Hematopoietic multipotent progenitor cell treated with erythropoietin and hydrocortisone succinate and interleukin-3 and kit ligand, for 6 days (in vitro differentiated cells): ENCODE data around the gene AKT1.
"Not testable (repeated sequence)": the region's sequence is repeated elsewhere in the genome, so short reads cannot be mapped to it uniquely, and the experiment has no call there.

Experiments used
- DNase-seq: peaks from one replicate; pipeline ENCODE4 v3.0.0-alpha.2; 2015

AKT1 gene

DNA sequence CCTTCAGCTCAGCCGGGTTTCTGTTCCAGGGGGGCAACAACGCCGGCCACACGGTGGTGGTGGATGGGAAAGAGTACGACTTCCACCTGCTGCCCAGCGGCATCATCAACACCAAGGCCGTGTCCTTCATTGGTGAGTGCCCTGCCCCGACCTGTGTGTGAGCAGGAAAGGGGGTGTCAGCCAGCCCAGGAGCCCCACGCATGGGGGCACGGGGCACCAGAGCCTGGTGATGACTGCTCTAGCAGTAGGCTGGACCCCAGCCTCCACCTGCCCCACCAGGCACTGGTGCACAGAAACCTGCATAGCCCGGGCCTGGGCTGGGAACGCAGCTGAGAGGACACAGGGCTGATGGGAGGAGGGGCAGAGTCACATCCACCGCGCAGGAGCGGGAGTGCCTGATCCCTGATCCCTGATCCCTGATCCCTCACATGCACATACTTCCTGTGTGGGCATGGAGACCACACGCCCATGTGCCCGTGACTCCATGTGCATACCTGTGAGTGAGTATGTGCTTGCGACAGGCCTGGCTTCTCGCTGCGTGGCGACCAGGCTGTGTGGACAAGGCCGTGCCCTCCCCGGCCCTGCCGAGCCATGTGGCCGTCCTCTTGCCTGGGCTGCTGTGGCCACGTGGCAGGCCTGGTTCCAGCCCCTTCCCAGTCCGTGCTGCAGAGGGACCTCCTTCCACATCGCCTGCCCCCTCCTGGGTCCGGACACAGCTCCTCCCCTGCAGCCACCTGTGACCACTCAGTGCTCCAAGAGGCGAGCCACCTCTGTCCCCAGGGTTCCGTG lies 60.4 kb downstream of the AKT1 start:
- no peak for DNase-seq

DNA sequence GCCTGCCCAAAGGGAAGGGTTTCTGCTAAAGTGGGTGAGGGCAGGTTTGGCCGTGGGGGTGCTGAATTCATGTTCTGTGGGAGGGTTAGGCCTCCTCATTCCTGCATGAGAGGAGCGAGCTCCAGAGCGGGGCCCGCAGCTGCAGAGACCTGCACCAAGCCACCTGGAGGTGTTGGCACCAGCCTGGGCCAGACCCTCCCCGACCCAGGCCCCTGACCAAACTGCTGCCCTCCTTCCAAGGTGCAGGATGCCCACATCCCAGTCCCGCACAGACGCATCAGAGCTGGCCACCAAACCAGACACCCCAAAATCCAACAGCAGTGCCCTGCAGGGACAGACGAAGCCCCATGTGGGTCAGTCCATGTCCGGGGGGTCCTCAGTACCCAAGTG lies 61.0 kb downstream of the AKT1 start:
- DNase-seq = no peak

DNA sequence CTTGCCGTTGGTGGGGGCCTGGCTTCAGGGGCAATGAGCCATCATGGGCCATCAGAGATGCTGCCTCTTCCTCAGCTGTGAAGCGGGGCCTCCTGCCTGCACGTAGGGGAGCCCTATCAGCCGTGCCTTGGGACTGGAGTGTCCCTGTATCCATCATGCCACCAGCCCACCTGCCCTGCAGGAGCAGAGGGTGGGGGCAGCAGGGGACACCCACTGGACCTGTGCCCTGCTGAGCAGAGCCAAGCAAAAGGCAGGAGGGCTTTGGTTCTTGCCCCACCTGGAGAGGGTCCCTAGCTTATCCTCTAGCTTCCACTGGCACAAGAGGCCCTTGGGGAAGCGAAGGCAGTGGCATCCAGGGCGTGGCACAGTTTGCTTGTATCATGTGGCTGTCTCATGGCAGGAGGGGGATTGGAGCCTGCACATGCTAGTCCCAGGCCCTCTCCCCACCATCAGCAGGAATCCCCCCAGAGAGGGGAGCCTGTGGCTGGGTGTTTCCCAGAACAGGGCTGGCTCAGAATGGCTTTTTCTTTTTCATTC lies 61.4 kb downstream of the AKT1 start:
- DNase-seq = no peak

- no peak for DNase-seq
Measured at GRCh38 chr14:104732931-104733681, 62.4 kb downstream of the AKT1 start.

DNA sequence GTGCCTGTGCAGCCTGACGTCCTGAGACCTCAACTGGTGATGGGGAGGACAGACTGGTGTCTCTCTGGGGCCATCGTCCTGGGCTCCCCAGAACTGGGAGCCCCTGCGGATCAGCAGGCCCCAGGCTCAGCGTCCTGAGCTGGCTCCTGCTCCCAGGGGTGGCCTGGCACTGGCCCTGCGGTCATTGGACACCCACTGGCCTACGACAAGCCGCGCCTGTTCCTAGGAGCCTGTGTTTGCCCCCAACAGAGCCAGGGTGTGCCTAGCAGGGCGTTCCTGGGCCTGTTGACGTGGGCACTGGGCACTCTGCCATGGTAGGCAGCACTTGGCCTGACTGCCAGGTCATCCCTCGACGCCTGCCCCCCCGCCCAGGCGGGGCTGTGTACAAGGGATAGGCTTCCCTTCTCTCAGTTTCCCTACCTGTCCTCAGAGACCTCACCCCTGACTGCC lies 63.2 kb downstream of the AKT1 start:
- peak; percentile 67 for DNase-seq

DNA sequence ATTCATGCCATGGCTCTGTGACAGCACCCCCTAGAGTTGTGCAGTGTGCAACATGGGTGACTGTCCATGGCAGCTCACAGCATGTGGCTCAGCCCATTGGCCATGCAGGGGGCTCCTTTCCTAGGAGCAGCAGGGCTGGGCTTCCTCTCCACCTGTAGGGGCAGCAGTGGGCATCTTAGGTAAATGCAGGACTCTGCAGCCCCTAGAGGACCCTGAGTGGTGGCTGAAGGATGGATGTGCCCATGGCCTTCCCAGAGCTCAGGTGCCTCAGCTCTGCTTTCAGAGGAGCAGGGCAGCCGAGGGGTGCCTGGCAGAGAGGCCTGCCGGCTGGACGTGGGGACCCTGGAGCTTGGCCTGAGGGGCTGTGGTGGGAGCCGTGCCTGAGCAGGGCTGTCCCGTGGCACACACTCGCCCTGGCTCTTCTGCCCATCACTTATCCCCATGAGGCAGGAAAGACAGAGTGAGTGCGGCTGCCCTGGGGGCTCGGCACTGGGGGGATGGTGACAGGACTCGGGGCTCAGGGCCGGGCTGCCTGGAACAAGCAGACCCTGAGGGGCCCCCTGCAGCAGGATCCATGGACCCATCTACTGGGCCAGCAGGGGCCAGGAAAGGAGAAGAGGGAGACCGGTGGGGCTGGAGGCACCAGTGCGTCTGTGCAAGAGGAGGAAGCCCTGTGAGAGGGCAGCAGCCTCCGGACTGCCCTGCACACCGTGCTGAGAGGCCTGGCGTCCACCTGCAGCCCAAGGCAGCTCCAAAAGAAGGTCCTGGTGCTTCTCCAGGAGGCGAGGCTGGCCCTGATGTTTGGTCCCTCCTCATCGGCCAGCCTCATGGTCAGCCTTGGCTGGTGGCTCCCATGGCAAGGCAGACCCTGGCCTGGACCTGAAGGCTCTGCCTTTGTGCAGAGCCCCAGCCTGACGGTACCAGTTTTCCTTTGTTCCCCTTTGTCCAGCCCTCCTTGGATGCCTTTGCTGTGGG lies 63.9 kb downstream of the AKT1 start:
- peak; percentile 48 for DNase-seq

- no peak for DNase-seq
Measured at GRCh38 chr14:104730487-104730886, 65.1 kb downstream of the AKT1 start.

GRCh38 chr14:104729835-104730181 lies 65.7 kb downstream of the AKT1 start:
- no peak for DNase-seq

- DNase-seq = not testable (repeated sequence)
Measured at GRCh38 chr14:104729176-104729834, 66.2 kb downstream of the AKT1 start.

DNA sequence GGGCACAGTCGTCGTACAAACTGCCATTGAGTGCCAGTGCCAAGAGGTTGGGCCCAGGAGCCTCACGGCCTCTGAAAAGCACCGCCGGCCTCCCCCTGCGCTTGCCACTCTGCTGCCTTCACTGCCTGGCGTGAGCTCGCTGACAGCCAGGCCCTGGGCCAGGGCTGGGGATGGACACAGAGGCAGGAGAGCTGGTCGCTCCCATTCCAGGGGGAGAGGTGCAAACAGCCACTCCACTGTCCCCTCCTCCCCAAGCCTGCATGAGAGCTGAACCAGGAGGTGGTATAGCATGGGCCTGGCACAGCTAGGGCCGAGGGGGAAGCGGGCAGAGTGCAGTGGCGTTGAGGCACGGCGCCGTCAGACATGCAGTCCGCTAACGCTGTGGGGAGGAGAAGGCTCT lies 66.9 kb downstream of the AKT1 start:
- no peak for DNase-seq

DNA sequence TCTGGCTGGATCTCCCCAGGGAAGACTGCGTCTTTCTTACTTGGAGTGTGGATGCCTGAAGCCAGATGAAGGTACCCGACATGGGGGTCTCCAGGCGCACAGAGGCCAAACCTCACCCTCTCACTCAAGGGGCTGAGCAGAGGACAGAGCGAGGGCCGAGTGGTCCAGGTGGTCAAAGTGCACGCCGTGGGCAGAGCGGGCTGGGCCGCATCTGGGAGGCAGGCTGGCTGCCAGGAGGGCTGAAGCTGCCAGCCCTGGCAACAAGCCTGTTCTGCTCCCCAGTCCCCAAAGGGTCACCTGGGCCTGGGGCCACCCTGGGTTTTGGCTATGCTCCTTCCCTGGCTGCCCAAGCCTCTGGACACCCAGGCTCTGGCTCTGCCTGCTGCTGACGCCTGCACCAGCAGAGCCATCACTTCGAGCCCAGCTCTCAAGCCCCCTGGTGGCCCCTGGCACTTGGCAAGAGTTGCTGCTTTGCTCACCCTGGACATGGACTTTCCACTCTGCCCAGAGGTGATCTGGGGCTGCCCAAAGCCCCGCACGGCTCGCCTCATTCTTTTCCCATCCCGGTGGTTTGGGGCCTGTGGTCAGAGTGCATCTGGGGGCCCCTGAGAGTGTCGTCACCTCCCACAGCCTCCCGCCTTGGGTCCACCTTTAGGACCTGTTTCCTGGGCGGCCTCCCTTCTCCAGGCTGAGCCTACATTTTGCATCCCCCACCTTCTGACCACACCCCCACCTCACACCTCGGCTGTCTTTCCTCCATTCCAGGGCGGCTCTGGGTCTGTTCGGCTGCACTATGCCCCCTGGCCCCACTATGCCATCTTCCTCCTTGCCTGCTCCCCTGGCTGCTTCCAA lies 68.7 kb downstream of the AKT1 start:
- no peak for DNase-seq

- no peak for DNase-seq
Measured at GRCh38 chr14:104725772-104726548, 69.6 kb downstream of the AKT1 start.

- DNase-seq = peak; percentile 57
Measured at GRCh38 chr14:104724981-104725771, 70.4 kb downstream of the AKT1 start.

GRCh38 chr14:104724407-104724980 lies 71.1 kb downstream of the AKT1 start:
- no peak for DNase-seq

DNA sequence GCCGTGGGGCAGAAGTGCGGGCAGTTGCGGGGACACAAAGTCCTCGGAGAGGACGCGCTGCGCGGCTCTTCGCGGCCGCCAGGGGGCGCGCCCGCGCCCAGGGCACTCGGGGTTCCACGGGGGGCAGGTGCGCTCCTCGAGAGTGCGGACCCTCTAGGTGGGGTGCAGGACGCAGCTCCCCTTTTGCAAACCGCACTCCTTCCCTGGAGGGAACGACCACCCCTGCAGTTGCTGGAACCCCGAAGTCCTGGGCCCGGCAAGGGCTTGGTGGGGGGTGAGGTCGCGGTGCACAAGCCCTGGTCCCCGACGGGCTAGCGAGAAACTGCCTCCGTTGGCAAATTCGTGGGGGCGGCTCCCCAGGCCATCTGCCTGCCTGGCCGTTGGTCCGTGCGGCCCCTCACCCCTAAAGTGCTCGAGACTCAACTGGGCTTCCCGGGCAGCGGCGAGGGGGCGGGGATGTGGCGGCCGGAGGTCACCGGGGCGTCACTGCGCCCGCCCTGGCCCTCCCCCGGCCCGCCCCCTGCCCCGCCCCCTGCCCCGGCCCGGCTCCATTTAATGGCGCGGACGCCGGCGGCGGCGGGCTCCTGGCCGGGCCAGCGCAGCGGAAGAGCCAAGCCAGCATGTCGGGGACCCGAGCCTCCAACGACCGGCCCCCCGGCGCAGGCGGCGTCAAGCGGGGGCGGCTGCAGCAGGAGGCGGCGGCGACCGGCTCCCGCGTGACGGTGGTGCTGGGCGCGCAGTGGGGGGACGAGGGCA lies 71.7 kb downstream of the AKT1 start, which contains the start of gene ADSS1:
Gene ADSS1 (plus strand): TSS at position 579 of the 756 bp plus-strand sequence. CDS start 42 bp downstream, at position 621.
- DNase-seq = peak; percentile 62

- DNase-seq = no peak
Measured at GRCh38 chr14:104722938-104723650, 72.5 kb downstream of the AKT1 start.
